ENCODE data around the gene ELP1.
"Not testable (repeated sequence)": the region's sequence is repeated elsewhere in the genome, so short reads cannot be mapped to it uniquely, and the experiment has no call there.

The ELP1 gene

GRCh38 chr9:108924466-108924865 lies 9.5 kb downstream of the ELP1 start:
- no peak for DNase-seq (ENCODE audit: low read depth)

GRCh38 chr9:108921200-108921599 lies 12.7 kb downstream of the ELP1 start:
- no peak for DNase-seq (ENCODE audit: low read depth)

- DNase-seq (ENCODE audit: low read depth), result not testable (repeated sequence)
These were observed 13.5 kb downstream of the ELP1 start for GRCh38 chr9:108920401-108920800.

- DNase-seq (ENCODE audit: low read depth), result no peak
These were observed 14.4 kb downstream of the ELP1 start for GRCh38 chr9:108919517-108919916.

- DNase-seq (ENCODE audit: low read depth), result no peak
These were observed 20.5 kb downstream of the ELP1 start for GRCh38 chr9:108913391-108913790.

GRCh38 chr9:108911820-108912219 lies 22.1 kb downstream of the ELP1 start:
- DNase-seq (ENCODE audit: low read depth), result no peak

- DNase-seq (ENCODE audit: low read depth), result no peak
These were observed 23.0 kb downstream of the ELP1 start for GRCh38 chr9:108910914-108911313.

GRCh38 chr9:108910402-108910801 lies 23.5 kb downstream of the ELP1 start:
- DNase-seq (ENCODE audit: low read depth), result no peak

GRCh38 chr9:108905494-108905893 lies 28.4 kb downstream of the ELP1 start:
- DNase-seq (ENCODE audit: low read depth), result no peak

- DNase-seq (ENCODE audit: low read depth), result no peak
These were observed 29.8 kb downstream of the ELP1 start for GRCh38 chr9:108904161-108904560.

GRCh38 chr9:108903420-108904103 lies 30.4 kb downstream of the ELP1 start:
- no peak for DNase-seq (ENCODE audit: low read depth)

GRCh38 chr9:108900176-108900575 lies 33.7 kb downstream of the ELP1 start:
- no peak for DNase-seq (ENCODE audit: low read depth)

GRCh38 chr9:108899023-108899695 lies 34.8 kb downstream of the ELP1 start:
- not testable (repeated sequence) for DNase-seq (ENCODE audit: low read depth)

- DNase-seq (ENCODE audit: low read depth), result no peak
These were observed 36.4 kb downstream of the ELP1 start for GRCh38 chr9:108897324-108898096.

GRCh38 chr9:108894225-108894997 lies 39.5 kb downstream of the ELP1 start:
- DNase-seq (ENCODE audit: low read depth), result no peak

- no peak for DNase-seq (ENCODE audit: low read depth)
These were observed 44.3 kb downstream of the ELP1 start for GRCh38 chr9:108889649-108890067.

- not testable (repeated sequence) for DNase-seq (ENCODE audit: low read depth)
These were observed 47.2 kb downstream of the ELP1 start for GRCh38 chr9:108886594-108887271.

GRCh38 chr9:108885643-108886348 lies 48.1 kb downstream of the ELP1 start:
- DNase-seq (ENCODE audit: low read depth), result peak; percentile 50

- DNase-seq (ENCODE audit: low read depth), result no peak
These were observed 49.2 kb downstream of the ELP1 start for GRCh38 chr9:108884701-108885100.

- DNase-seq (ENCODE audit: low read depth), result no peak
These were observed 50.8 kb downstream of the ELP1 start for GRCh38 chr9:108883085-108883484.
